Panc1 (cell line): Measurements from ENCODE around the gene LRTM1. TPM values are rescaled to one million over a fixed set of nuclear protein-coding genes. Genes with fewer than 3 reads are reported as not detected.

ENCODE experiments used
- ATAC-seq: fragments of 200-7000 bp; cut with Tn5 transposase; 2 replicates; pipeline ENCODE4 v1.9.1; 2020; ENCODE audit warnings: mild to moderate bottlenecking, moderate library complexity
- BruUV-seq: library from RNA; stranded (reverse); fragments of 400-500 nt; replicated peaks from 2 replicates; lab custom pipeline; 2021; lab: Mats Ljungman, UMichigan
- CTCF ChIA-PET: fragments of 300-600 bp; sonication (Branson Sonifier 250); formaldehyde crosslinking; loops from one replicate; lab custom pipeline; 2022; ENCODE audit warnings: antibody characterized with exemption; lab: Charles Lee
- POLR2A ChIA-PET: fragments of 300-600 bp; sonication (Branson Sonifier 250); formaldehyde crosslinking; loops from one replicate; lab custom pipeline; 2022; ENCODE audit warnings: antibody characterized with exemption; lab: Charles Lee
- DNase-seq: peaks from one replicate; pipeline ENCODE4 v3.0.0-alpha.2; 2010; ENCODE audit warnings: low read depth, low spot score
- H3K27ac ChIP-seq: 2 replicates; pipeline ENCODE4 v1.5.1; 2011; ENCODE audit warnings: mild to moderate bottlenecking, low read length, inconsistent platforms
- H3K27me3 ChIP-seq: fragments of 200-500 bp; sonication (Bioruptor generic); 2 replicates; pipeline ENCODE4 v1.6.0; 2014; ENCODE audit warnings: low read length, inconsistent platforms; ENCODE audit not compliant: control insufficient read depth, insufficient read depth
- H3K36me3 ChIP-seq: fragments of 200-500 bp; sonication (Bioruptor generic); 2 replicates; pipeline ENCODE4 v1.5.1; 2014; ENCODE audit warnings: inconsistent platforms, mild to moderate bottlenecking, low read length, moderate library complexity; ENCODE audit not compliant: control insufficient read depth, insufficient read depth
- H3K4me1 ChIP-seq: 2 replicates; pipeline ENCODE4 v1.5.1; 2011; ENCODE audit warnings: inconsistent platforms, mild to moderate bottlenecking, low read length, moderate library complexity; ENCODE audit not compliant: control insufficient read depth, insufficient read depth
- H3K4me3 ChIP-seq, 2 experiments: 2 replicates each; pipeline ENCODE4 v1.5.1; 2011 to 2012; ENCODE audit warnings: low read depth in 2 of 2, low read length in 2 of 2, mild to moderate bottlenecking in 2 of 2, inconsistent platforms in 1 of 2, moderate library complexity in 1 of 2
- H3K9me3 ChIP-seq: fragments of 200-500 bp; sonication (Bioruptor generic); 2 replicates; pipeline ENCODE4 v1.5.1; 2014; ENCODE audit warnings: low read depth, mild to moderate bottlenecking, inconsistent platforms, low read length, moderate library complexity; ENCODE audit not compliant: control insufficient read depth, insufficient read depth
- POLR2AphosphoS5 ChIP-seq: IDR thresholded peaks from 2 replicates; pipeline ENCODE4 v1.6.1; 2012; ENCODE audit warnings: mild to moderate bottlenecking, low read depth, low read length, moderate library complexity
- SIN3A ChIP-seq: IDR thresholded peaks from 2 replicates; pipeline ENCODE4 v1.6.1; 2012; ENCODE audit warnings: low read depth, mild to moderate bottlenecking, low read length, moderate library complexity, borderline replicate concordance; ENCODE audit not compliant: insufficient read depth
- TCF7L2 ChIP-seq: IDR thresholded peaks from 2 replicates; pipeline ENCODE4 v1.6.1; 2011; ENCODE audit warnings: mild to moderate bottlenecking, low read depth, low read length, inconsistent platforms
- in situ Hi-C: cut with HindIII; loops from 2 replicates; pipeline ENCODE4 v1.10.0; 2016; ENCODE audit warnings: low sequenced_read_pairs, low pct_unique_long_range_greater_than_20kb
- intact Hi-C: fragments of 100-400 bp; cut with micrococcal nuclease; formaldehyde crosslinking; loops from one replicate; pipeline ENCODE4 v1.10.0; 2022; ENCODE audit not compliant: unreplicated experiment
- total RNA-seq: library from RNA; stranded (reverse); gene quantifications from one replicate; pipeline ENCODE4 v1.2.1, GENCODE V29; 2021; ENCODE audit not compliant: unreplicated experiment
- TF ChIP-seq, protein P1 (sequence below): fragments of 450-650 bp; IDR thresholded peaks from 2 replicates; pipeline ENCODE4 v1.5.1; 2017; ENCODE audit warnings: mild to moderate bottlenecking
- TF ChIP-seq, protein P2 (sequence below), 2 experiments: IDR thresholded peaks; 2 replicates each; pipeline ENCODE4 v1.6.1; 2011 to 2012; ENCODE audit warnings: low read depth in 2 of 2, control low read depth in 1 of 2, low read length in 1 of 2, mild to moderate bottlenecking in 1 of 2, moderate library complexity in 1 of 2; ENCODE audit not compliant: insufficient read depth in 1 of 2

LRTM1 gene
- total RNA-seq, 1 experiment from 2014 or later: not detected

DNA sequence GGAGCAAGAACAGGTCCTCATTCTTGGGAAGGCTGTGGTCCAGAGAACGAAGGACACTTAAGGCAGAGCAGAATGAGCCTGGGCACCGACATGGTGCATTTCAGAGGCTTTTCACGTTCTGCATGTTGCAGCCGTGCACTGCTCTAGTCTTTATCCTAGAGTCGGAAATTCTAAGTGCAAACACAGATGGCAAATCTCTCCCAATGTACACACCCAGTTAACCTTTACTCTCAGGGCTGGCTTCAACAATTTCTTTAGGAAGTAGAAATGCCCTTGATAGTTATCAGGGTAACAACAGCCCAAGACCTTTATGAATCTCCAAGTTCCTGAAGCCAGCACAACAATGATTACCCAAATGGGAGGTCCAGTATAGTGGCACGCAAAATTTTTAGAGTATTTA lies 39.1 kb upstream of the LRTM1 start:
- intact Hi-C loops: no loop called here
- no peak overlapping the region for H3K4me3 ChIP-seq
- no peaks in the 10 kb centered on the region for H3K9me3 ChIP-seq
- no peaks in the 10 kb centered on the region for H3K36me3 ChIP-seq
- BruUV-seq: no TSS peak
- no peak overlapping the region for H3K27ac ChIP-seq
- TF ChIP-seq, protein P1, sequence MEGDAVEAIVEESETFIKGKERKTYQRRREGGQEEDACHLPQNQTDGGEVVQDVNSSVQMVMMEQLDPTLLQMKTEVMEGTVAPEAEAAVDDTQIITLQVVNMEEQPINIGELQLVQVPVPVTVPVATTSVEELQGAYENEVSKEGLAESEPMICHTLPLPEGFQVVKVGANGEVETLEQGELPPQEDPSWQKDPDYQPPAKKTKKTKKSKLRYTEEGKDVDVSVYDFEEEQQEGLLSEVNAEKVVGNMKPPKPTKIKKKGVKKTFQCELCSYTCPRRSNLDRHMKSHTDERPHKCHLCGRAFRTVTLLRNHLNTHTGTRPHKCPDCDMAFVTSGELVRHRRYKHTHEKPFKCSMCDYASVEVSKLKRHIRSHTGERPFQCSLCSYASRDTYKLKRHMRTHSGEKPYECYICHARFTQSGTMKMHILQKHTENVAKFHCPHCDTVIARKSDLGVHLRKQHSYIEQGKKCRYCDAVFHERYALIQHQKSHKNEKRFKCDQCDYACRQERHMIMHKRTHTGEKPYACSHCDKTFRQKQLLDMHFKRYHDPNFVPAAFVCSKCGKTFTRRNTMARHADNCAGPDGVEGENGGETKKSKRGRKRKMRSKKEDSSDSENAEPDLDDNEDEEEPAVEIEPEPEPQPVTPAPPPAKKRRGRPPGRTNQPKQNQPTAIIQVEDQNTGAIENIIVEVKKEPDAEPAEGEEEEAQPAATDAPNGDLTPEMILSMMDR: no peak
- TF ChIP-seq SIN3A (no peak), TCF7L2 (no peak)
- ATAC-seq (no peak), DNase-seq (no peak)
- POLR2A ChIA-PET: no interaction called here
- H3K4me1 ChIP-seq: no peaks in the 10 kb centered on the region
- in situ Hi-C loops: no loop called here
- no peaks in the 10 kb centered on the region for H3K27me3 ChIP-seq
- CTCF ChIA-PET: no interaction called here

DNA sequence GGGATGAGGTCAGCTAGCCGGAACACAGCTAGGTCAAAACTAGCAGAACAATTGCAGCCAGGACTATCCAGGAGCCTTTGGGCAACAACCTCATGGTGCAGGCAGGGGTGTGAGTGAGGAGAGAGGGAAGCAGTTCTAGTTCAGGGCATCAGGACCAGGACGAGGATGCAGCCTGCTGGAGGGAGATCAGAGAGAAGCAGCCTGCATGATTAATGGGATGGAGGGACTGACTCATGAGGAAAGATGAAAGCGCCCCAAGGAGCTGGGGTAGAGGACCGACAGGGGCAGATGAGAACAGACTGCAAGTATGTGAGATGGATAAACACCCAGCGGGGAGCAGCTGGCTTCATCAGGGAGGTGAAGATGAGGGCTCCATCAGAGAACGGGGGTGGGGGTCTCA lies 37.9 kb upstream of the LRTM1 start:
- ChIA-PET POLR2A (no interaction called here), CTCF (no interaction called here)
- no TSS peak for BruUV-seq
- DNase-seq (no peak), ATAC-seq (no peak)
- intact Hi-C loops (no loop called here), in situ Hi-C loops (no loop called here)
- Histone ChIP-seq H3K9me3 (no peaks in the 10 kb centered on the region), H3K27ac (no peak overlapping the region), H3K36me3 (no peaks in the 10 kb centered on the region), H3K4me3 (no peak overlapping the region), H3K4me1 (no peaks in the 10 kb centered on the region), H3K27me3 (no peaks in the 10 kb centered on the region)
- TF ChIP-seq TCF7L2: no peak
- TF ChIP-seq, protein P2, sequence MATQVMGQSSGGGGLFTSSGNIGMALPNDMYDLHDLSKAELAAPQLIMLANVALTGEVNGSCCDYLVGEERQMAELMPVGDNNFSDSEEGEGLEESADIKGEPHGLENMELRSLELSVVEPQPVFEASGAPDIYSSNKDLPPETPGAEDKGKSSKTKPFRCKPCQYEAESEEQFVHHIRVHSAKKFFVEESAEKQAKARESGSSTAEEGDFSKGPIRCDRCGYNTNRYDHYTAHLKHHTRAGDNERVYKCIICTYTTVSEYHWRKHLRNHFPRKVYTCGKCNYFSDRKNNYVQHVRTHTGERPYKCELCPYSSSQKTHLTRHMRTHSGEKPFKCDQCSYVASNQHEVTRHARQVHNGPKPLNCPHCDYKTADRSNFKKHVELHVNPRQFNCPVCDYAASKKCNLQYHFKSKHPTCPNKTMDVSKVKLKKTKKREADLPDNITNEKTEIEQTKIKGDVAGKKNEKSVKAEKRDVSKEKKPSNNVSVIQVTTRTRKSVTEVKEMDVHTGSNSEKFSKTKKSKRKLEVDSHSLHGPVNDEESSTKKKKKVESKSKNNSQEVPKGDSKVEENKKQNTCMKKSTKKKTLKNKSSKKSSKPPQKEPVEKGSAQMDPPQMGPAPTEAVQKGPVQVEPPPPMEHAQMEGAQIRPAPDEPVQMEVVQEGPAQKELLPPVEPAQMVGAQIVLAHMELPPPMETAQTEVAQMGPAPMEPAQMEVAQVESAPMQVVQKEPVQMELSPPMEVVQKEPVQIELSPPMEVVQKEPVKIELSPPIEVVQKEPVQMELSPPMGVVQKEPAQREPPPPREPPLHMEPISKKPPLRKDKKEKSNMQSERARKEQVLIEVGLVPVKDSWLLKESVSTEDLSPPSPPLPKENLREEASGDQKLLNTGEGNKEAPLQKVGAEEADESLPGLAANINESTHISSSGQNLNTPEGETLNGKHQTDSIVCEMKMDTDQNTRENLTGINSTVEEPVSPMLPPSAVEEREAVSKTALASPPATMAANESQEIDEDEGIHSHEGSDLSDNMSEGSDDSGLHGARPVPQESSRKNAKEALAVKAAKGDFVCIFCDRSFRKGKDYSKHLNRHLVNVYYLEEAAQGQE (IDR thresholded peaks at IDR 0.05; ENCODE audit: insufficient read depth in 1 of 2, low read depth in 2 of 2, low read length in 1 of 2): no peak
- TF ChIP-seq SIN3A: no peak
- TF ChIP-seq, protein P1: no peak

DNA sequence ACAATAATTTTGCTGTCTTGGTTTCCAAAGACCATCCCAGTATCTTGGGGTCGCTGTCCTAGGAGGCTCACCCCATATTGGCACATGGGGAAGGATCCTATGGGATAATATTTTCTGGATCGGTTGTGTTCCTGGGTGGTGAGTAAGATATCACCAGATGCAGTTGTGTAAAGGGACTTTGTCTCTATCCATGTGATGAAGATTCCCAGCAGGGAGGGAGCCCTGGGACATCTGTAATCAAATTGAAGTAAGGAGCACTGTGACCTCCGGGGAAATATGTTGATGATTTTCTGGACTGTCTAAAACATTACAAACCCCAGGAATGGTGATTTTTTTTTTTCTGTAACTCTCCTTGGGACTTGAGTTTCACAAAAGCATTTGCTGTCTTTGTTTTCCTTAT lies 36.2 kb upstream of the LRTM1 start:
- POLR2A ChIA-PET: no interaction called here
- no peak for DNase-seq
- Histone ChIP-seq H3K27ac (no peak overlapping the region), H3K36me3 (no peaks in the 10 kb centered on the region), H3K4me1 (no peaks in the 10 kb centered on the region), H3K27me3 (no peaks in the 10 kb centered on the region), H3K9me3 (no peaks in the 10 kb centered on the region), H3K4me3 (no peak overlapping the region)
- CTCF ChIA-PET: no interaction called here
- in situ Hi-C loops (no loop called here), intact Hi-C loops (no loop called here)
- no peak for ATAC-seq
- TF ChIP-seq, protein P2 (IDR thresholded peaks at IDR 0.05; ENCODE audit: insufficient read depth in 1 of 2, low read depth in 2 of 2, low read length in 1 of 2): no peak
- TF ChIP-seq TCF7L2 (no peak), SIN3A (no peak), POLR2AphosphoS5 (no peak)
- TF ChIP-seq, protein P1: no peak
- no TSS peak for BruUV-seq
